ENCODE results near the gene ATP1A1. TPM values are rescaled to one million over a fixed set of nuclear protein-coding genes. Genes with fewer than 3 reads are reported as not detected.

The ATP1A1 gene
- total RNA-seq, 4 donors from 2014 or later, result 241 to 757 (median 415) TPM

DNA sequence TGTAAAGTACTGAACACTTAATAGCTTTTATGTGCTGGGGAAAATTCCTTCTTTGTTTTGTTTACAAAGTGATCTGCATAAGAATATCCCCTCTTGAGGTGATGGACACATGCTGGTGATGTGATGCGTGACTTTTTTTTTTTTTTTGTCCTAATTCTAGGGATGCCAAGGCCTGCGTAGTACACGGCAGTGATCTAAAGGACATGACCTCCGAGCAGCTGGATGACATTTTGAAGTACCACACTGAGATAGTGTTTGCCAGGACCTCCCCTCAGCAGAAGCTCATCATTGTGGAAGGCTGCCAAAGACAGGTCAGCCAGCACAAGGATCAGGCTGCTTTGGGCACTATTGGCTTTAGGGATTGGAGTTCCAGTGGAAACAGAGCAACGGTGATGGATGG, 24.7 kb downstream of the ATP1A1 start:
- H3K4me3 ChIP-seq (ENCODE audit: low read depth, poor library complexity, severe bottlenecking), result no peak overlapping the region
- 83 to 91% methylated on average over 5 of the region's 5 CpGs for WGBS, 2 donors
- TF ChIP-seq, protein P1, sequence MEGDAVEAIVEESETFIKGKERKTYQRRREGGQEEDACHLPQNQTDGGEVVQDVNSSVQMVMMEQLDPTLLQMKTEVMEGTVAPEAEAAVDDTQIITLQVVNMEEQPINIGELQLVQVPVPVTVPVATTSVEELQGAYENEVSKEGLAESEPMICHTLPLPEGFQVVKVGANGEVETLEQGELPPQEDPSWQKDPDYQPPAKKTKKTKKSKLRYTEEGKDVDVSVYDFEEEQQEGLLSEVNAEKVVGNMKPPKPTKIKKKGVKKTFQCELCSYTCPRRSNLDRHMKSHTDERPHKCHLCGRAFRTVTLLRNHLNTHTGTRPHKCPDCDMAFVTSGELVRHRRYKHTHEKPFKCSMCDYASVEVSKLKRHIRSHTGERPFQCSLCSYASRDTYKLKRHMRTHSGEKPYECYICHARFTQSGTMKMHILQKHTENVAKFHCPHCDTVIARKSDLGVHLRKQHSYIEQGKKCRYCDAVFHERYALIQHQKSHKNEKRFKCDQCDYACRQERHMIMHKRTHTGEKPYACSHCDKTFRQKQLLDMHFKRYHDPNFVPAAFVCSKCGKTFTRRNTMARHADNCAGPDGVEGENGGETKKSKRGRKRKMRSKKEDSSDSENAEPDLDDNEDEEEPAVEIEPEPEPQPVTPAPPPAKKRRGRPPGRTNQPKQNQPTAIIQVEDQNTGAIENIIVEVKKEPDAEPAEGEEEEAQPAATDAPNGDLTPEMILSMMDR (IDR thresholded peaks at IDR 0.05), result no peak
- no peak for TF ChIP-seq POLR2A (IDR thresholded peaks at IDR 0.05)
- DNase-seq (ENCODE audit: low spot score in 2 of 2), result no peak
- intact Hi-C loops (cut with DNase I; ENCODE audit: low total_unique reads), result no loop called here

DNA sequence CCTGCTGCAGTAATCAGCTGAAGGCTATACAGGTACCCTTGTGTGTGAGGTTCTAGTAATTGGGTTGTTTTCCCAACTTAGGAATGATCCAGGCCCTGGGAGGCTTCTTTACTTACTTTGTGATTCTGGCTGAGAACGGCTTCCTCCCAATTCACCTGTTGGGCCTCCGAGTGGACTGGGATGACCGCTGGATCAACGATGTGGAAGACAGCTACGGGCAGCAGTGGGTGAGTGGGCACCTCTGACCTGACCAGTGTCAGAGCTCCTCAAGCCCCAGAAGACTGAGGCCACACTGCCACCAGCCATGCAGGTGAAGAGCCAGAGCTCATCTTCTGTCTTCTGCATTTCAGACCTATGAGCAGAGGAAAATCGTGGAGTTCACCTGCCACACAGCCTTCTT, 27.7 kb downstream of the ATP1A1 start:
- H3K4me3 ChIP-seq (ENCODE audit: low read depth, poor library complexity, severe bottlenecking), result no peak overlapping the region
- no peak for DNase-seq (ENCODE audit: low spot score in 2 of 2)
- TF ChIP-seq, protein P1 (IDR thresholded peaks at IDR 0.05), result no peak
- 97% methylated on average over 6 of the region's 6 CpGs for WGBS, 2 donors
- intact Hi-C loops (cut with DNase I; ENCODE audit: low total_unique reads), result no loop called here

GRCh38 chr1:116401646-116402176, 28.7 kb downstream of the ATP1A1 start:
- intact Hi-C loops (cut with DNase I; ENCODE audit: low total_unique reads), result no loop called here
- no peak for DNase-seq (ENCODE audit: low spot score in 2 of 2)
- no peak overlapping the region for H3K4me3 ChIP-seq (ENCODE audit: low read depth, poor library complexity, severe bottlenecking)
- WGBS, 2 donors, result 93 to 100% methylated on average over 3 of the region's 3 CpGs
- TF ChIP-seq, protein P1 (IDR thresholded peaks at IDR 0.05), result no peak

DNA sequence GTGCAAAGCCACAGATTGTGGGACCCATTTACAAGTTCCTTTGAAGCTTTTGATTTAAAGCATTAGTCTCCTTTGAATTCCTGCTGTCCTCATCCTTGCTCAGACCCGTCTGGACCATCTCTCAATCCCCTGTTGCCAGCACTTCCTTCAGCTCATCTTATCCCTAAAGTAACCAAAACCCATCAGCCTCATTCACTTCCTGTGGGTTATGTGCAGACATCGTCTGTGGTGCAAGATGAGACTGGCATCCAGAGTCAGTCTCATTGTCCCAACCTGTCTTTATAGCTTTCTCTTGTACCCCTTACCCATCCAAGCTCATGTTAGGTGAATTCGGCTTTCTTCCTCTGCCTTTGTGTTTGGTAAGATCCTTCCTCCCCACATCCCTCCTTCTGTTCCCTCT, 29.3 kb downstream of the ATP1A1 start:
- 74 to 86% methylated on average over 3 of the region's 3 CpGs for WGBS, 2 donors
- no peak for DNase-seq (ENCODE audit: low spot score in 2 of 2)
- no peak overlapping the region for H3K4me3 ChIP-seq (ENCODE audit: low read depth, poor library complexity, severe bottlenecking)
- intact Hi-C loops (cut with DNase I; ENCODE audit: low total_unique reads), result no loop called here
- TF ChIP-seq POLR2A (IDR thresholded peaks at IDR 0.05), result no peak
- TF ChIP-seq, protein P1 (IDR thresholded peaks at IDR 0.05), result no peak

GRCh38 chr1:116403496-116404136, 30.6 kb downstream of the ATP1A1 start:
- 79 to 83% methylated on average over 7 of the region's 7 CpGs for WGBS, 2 donors
- no peak overlapping the region for H3K4me3 ChIP-seq (ENCODE audit: low read depth, poor library complexity, severe bottlenecking)
- TF ChIP-seq POLR2A (IDR thresholded peaks at IDR 0.05), result no peak
- TF ChIP-seq, protein P1 (IDR thresholded peaks at IDR 0.05), result no peak
- intact Hi-C loops (cut with DNase I; ENCODE audit: low total_unique reads), result no loop called here
- no peak for DNase-seq (ENCODE audit: low spot score in 2 of 2)

DNA sequence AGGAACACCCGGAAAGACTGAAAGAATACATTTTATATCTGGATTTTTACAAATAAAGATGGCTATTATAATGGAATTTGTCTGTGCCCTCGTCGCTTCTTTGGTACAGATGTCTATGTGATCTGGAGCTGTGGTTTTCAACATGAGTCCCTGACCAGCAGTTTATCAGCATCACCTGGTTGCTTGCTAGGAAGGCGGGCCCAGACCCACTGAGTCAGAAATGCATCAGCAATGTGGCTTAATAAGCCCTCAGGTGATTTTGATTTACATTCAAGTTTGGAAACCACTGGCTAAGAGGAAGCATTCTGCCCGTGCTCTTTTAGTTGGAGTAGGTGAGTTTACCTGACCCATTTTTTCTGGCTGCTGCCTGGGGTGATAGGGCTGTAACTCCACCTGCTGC, 31.7 kb downstream of the ATP1A1 start:
- H3K4me3 ChIP-seq (ENCODE audit: low read depth, poor library complexity, severe bottlenecking), result no peak overlapping the region
- intact Hi-C loops (cut with DNase I; ENCODE audit: low total_unique reads), result no loop called here
- TF ChIP-seq, protein P1 (IDR thresholded peaks at IDR 0.05), result no peak
- TF ChIP-seq POLR2A (IDR thresholded peaks at IDR 0.05), result no peak
- DNase-seq (ENCODE audit: low spot score in 2 of 2), result no peak
- 74 to 75% methylated on average over 5 of the region's 5 CpGs for WGBS, 2 donors

Measured in lower leg skin (tissue), 4 donors.